ENCODE data around the gene PIGX.

Gene PIGX

DNA sequence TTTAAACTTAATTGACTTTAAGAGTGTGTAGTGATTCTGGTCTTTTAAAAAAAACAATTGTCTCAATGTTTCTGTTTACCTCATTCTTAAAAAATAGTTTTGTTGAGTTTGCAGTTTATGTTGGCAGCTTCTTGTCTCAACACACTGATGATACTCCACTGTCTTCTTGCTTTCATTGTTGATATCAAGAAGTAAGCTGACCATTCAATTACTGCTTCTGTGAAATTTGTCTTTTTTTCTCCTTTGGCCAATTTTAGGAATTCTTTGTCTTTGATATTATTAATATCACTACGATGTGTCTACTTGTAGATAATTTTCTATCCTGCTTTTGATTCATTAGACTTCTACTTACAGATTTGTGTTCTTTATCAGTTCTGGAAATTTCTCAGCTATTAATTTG is 58.9 kb downstream of the PIGX start:
- H3K9me3 ChIP-seq (ENCODE audit: control insufficient read depth, low read length), result no peaks in the 10 kb centered on the region
- H3K4me3 ChIP-seq (ENCODE audit: low read length), result no peak overlapping the region
- peaks cover 9% of the 10 kb centered on the region for H3K4me1 ChIP-seq (ENCODE audit: control insufficient read depth, insufficient read depth, low read length)
- H3K9ac ChIP-seq (ENCODE audit: low read length), result no peak overlapping the region
- DNase-seq (ENCODE audit: low read depth), result no peak
- peaks cover 12% of the 10 kb centered on the region for H3K36me3 ChIP-seq (ENCODE audit: control insufficient read depth, insufficient read depth, low read length, severe bottlenecking)
- no peaks in the 10 kb centered on the region for H3K27me3 ChIP-seq (replicated peaks; ENCODE audit: control insufficient read depth, insufficient read depth, low read length)

- H3K27me3 ChIP-seq (replicated peaks; ENCODE audit: control insufficient read depth, insufficient read depth, low read length), result no peaks in the 10 kb centered on the region
- peaks cover 9% of the 10 kb centered on the region for H3K4me1 ChIP-seq (ENCODE audit: control insufficient read depth, insufficient read depth, low read length)
- no peak overlapping the region for H3K4me3 ChIP-seq (ENCODE audit: low read length)
- H3K36me3 ChIP-seq (ENCODE audit: control insufficient read depth, insufficient read depth, low read length, severe bottlenecking), result peaks cover 6% of the 10 kb centered on the region
- DNase-seq (ENCODE audit: low read depth), result no peak
- no peak overlapping the region for H3K9ac ChIP-seq (ENCODE audit: low read length)
- no peaks in the 10 kb centered on the region for H3K9me3 ChIP-seq (ENCODE audit: control insufficient read depth, low read length)
These were observed 59.9 kb downstream of the PIGX start for GRCh38 chr3:196772102-196772501.

DNA sequence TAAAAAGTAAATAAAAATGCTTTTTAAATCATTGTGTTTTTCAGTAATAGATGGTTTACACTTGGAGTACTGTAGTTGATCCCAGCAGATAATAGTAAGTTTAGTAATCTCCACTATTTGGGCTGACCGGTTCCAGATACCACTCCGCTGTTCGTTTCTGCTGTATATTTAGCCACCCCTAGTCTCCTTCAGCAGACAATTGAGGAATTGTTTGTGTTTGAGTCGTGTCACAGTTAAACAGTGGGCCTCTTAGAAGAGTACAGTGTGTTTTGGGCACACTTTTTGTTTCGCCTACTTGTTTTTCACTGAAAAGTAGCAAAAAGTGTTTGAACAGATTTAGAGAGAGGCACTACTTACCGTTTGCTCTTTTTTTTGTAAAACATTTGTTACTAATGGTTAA is 60.7 kb downstream of the PIGX start:
- Histone ChIP-seq H3K36me3 (ENCODE audit: control insufficient read depth, insufficient read depth, low read length, severe bottlenecking) (peaks cover 9% of the 10 kb centered on the region), H3K4me3 (ENCODE audit: low read length) (no peak overlapping the region), H3K9ac (ENCODE audit: low read length) (no peak overlapping the region), H3K4me1 (ENCODE audit: control insufficient read depth, insufficient read depth, low read length) (peaks cover 9% of the 10 kb centered on the region), H3K9me3 (ENCODE audit: control insufficient read depth, low read length) (no peaks in the 10 kb centered on the region), H3K27me3 (replicated peaks; ENCODE audit: control insufficient read depth, insufficient read depth, low read length) (no peaks in the 10 kb centered on the region)
- DNase-seq (ENCODE audit: low read depth), result no peak

GRCh38 chr3:196774191-196774820 is 62.1 kb downstream of the PIGX start:
- peaks cover 3% of the 10 kb centered on the region for H3K36me3 ChIP-seq (ENCODE audit: control insufficient read depth, insufficient read depth, low read length, severe bottlenecking)
- peak; percentile 15 for DNase-seq (ENCODE audit: low read depth)

GRCh38 chr3:196774848-196775422 is 62.8 kb downstream of the PIGX start:
- Histone ChIP-seq H3K9ac (ENCODE audit: low read length) (no peak overlapping the region), H3K9me3 (ENCODE audit: control insufficient read depth, low read length) (no peaks in the 10 kb centered on the region), H3K27me3 (replicated peaks; ENCODE audit: control insufficient read depth, insufficient read depth, low read length) (no peaks in the 10 kb centered on the region), H3K36me3 (ENCODE audit: control insufficient read depth, insufficient read depth, low read length, severe bottlenecking) (peaks cover 8% of the 10 kb centered on the region), H3K4me3 (ENCODE audit: low read length) (no peak overlapping the region), H3K4me1 (ENCODE audit: control insufficient read depth, insufficient read depth, low read length) (peaks cover 22% of the 10 kb centered on the region)
- DNase-seq (ENCODE audit: low read depth), result peak; percentile 28

More at GRCh38 chr3:196774191-196774820, 62.1 kb downstream of the PIGX start:
- H3K9ac ChIP-seq (ENCODE audit: low read length), result no peak overlapping the region
- peaks cover 19% of the 10 kb centered on the region for H3K4me1 ChIP-seq (ENCODE audit: control insufficient read depth, insufficient read depth, low read length)
- no peaks in the 10 kb centered on the region for H3K9me3 ChIP-seq (ENCODE audit: control insufficient read depth, low read length)
- H3K4me3 ChIP-seq (ENCODE audit: low read length), result no peak overlapping the region
- no peaks in the 10 kb centered on the region for H3K27me3 ChIP-seq (replicated peaks; ENCODE audit: control insufficient read depth, insufficient read depth, low read length)

- DNase-seq (ENCODE audit: low read depth), result no peak
- peaks cover 12% of the 10 kb centered on the region for H3K36me3 ChIP-seq (ENCODE audit: control insufficient read depth, insufficient read depth, low read length, severe bottlenecking)
- no peaks in the 10 kb centered on the region for H3K9me3 ChIP-seq (ENCODE audit: control insufficient read depth, low read length)
- H3K27me3 ChIP-seq (replicated peaks; ENCODE audit: control insufficient read depth, insufficient read depth, low read length), result no peaks in the 10 kb centered on the region
- no peak overlapping the region for H3K4me3 ChIP-seq (ENCODE audit: low read length)
- H3K9ac ChIP-seq (ENCODE audit: low read length), result no peak overlapping the region
- H3K4me1 ChIP-seq (ENCODE audit: control insufficient read depth, insufficient read depth, low read length), result peaks cover 22% of the 10 kb centered on the region
These were observed 63.8 kb downstream of the PIGX start for GRCh38 chr3:196775938-196776337.

GRCh38 chr3:196777836-196778235 is 65.7 kb downstream of the PIGX start:
- no peak for DNase-seq (ENCODE audit: low read depth)
- H3K9me3 ChIP-seq (ENCODE audit: control insufficient read depth, low read length), result no peaks in the 10 kb centered on the region
- H3K27me3 ChIP-seq (replicated peaks; ENCODE audit: control insufficient read depth, insufficient read depth, low read length), result no peaks in the 10 kb centered on the region
- peaks cover 18% of the 10 kb centered on the region for H3K36me3 ChIP-seq (ENCODE audit: control insufficient read depth, insufficient read depth, low read length, severe bottlenecking)
- H3K4me1 ChIP-seq (ENCODE audit: control insufficient read depth, insufficient read depth, low read length), result peaks cover 22% of the 10 kb centered on the region
- H3K9ac ChIP-seq (ENCODE audit: low read length), result no peak overlapping the region
- H3K4me3 ChIP-seq (ENCODE audit: low read length), result no peak overlapping the region

DNA sequence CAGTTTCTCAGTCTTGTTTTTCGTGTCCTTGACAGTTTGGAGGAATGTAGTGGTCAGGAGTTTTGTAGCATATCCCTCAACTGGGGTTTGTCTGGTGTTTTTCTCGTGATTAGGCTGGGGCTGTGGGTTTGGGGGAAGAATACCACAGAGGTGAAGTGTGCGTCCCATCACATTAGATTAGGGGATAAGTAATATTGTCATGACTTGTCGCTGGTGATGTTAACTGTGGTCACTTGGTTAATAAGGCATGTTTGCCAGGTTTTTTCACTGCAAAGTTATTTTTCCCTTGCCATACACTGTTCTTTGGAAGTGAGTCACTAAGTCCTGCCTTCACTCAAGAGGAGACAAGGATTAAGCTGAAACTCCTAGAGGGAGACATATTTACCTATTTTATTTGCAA is 66.6 kb downstream of the PIGX start:
- DNase-seq (ENCODE audit: low read depth), result peak; percentile 73
- Histone ChIP-seq H3K27me3 (replicated peaks; ENCODE audit: control insufficient read depth, insufficient read depth, low read length) (no peaks in the 10 kb centered on the region), H3K4me3 (ENCODE audit: low read length) (no peak overlapping the region), H3K9ac (ENCODE audit: low read length) (no peak overlapping the region), H3K36me3 (ENCODE audit: control insufficient read depth, insufficient read depth, low read length, severe bottlenecking) (peaks cover 27% of the 10 kb centered on the region), H3K9me3 (ENCODE audit: control insufficient read depth, low read length) (no peaks in the 10 kb centered on the region), H3K4me1 (ENCODE audit: control insufficient read depth, insufficient read depth, low read length) (peaks cover 22% of the 10 kb centered on the region)

GRCh38 chr3:196782511-196782910 is 70.3 kb downstream of the PIGX start:
- H3K9ac ChIP-seq (ENCODE audit: low read length), result no peak overlapping the region
- no peaks in the 10 kb centered on the region for H3K27me3 ChIP-seq (replicated peaks; ENCODE audit: control insufficient read depth, insufficient read depth, low read length)
- peaks cover 13% of the 10 kb centered on the region for H3K4me1 ChIP-seq (ENCODE audit: control insufficient read depth, insufficient read depth, low read length)
- peaks cover 45% of the 10 kb centered on the region for H3K36me3 ChIP-seq (ENCODE audit: control insufficient read depth, insufficient read depth, low read length, severe bottlenecking)
- no peaks in the 10 kb centered on the region for H3K9me3 ChIP-seq (ENCODE audit: control insufficient read depth, low read length)
- no peak for DNase-seq (ENCODE audit: low read depth)
- no peak overlapping the region for H3K4me3 ChIP-seq (ENCODE audit: low read length)

Data from adipocyte (in vitro differentiated cells).